NCI-H187 (cell line): ENCODE results near the gene SART3.
"Not testable (repeated sequence)": the region's sequence is repeated elsewhere in the genome, so short reads cannot be mapped to it uniquely, and the experiment has no call there.

Experiments
- DNase-seq, 2 experiments: peaks; one replicate each; lab custom pipeline; 2025; lab: John Stamatoyannopoulos, UW

SART3 gene

GRCh38 chr12:108581311-108582227 is 20.6 kb upstream of the SART3 start:
- no peak for DNase-seq

GRCh38 chr12:108580531-108580930 is 19.6 kb upstream of the SART3 start:
- no peak for DNase-seq

GRCh38 chr12:108578813-108579212 is 17.8 kb upstream of the SART3 start:
- no peak for DNase-seq

GRCh38 chr12:108578264-108578663 is 17.3 kb upstream of the SART3 start:
- no peak for DNase-seq

GRCh38 chr12:108577458-108577857 is 16.5 kb upstream of the SART3 start:
- DNase-seq = no peak

GRCh38 chr12:108576660-108577234 is 15.8 kb upstream of the SART3 start:
- no peak for DNase-seq

- DNase-seq = no peak
Observed at GRCh38 chr12:108575199-108575912, 14.4 kb upstream of the SART3 start.

GRCh38 chr12:108574276-108574675 is 13.3 kb upstream of the SART3 start:
- DNase-seq = not testable (repeated sequence)

- no peak for DNase-seq
Observed at GRCh38 chr12:108573317-108573716, 12.3 kb upstream of the SART3 start.

GRCh38 chr12:108572166-108572790 is 11.3 kb upstream of the SART3 start:
- no peak for DNase-seq

- no peak for DNase-seq
Observed at GRCh38 chr12:108571609-108572165, 10.7 kb upstream of the SART3 start.

- DNase-seq = no peak
Observed at GRCh38 chr12:108570743-108571608, 10.0 kb upstream of the SART3 start.

- DNase-seq = peak; percentile 60 to 82
Observed at GRCh38 chr12:108568338-108569154, 7.6 kb upstream of the SART3 start.

- DNase-seq = no peak
Observed at GRCh38 chr12:108567406-108568337, 6.7 kb upstream of the SART3 start.

- DNase-seq = no peak
Observed at GRCh38 chr12:108566452-108566851, 5.5 kb upstream of the SART3 start.

GRCh38 chr12:108565976-108566375 is 5.0 kb upstream of the SART3 start:
- peak; percentile 58 to 65 for DNase-seq

GRCh38 chr12:108565146-108565545 is 4.2 kb upstream of the SART3 start:
- DNase-seq = no peak

- DNase-seq = no peak
Observed at GRCh38 chr12:108564724-108565123, 3.8 kb upstream of the SART3 start.

- no peak for DNase-seq
Observed at GRCh38 chr12:108563804-108564151, 2.8 kb upstream of the SART3 start.
